K562 (cell line): Measurements from ENCODE around the gene ZNF581. TPM values are rescaled to one million over a fixed set of nuclear protein-coding genes. Genes with fewer than 3 reads are reported as not detected.

ENCODE experiments used
- ATAC-seq: fragments of 200-7000 bp; cut with Tn5 transposase; 3 replicates; pipeline ENCODE4 v1.9.1; 2020; ENCODE audit warnings: moderate library complexity
- BruUV-seq: library from RNA; stranded (reverse); fragments of 400-500 nt; replicated peaks from 2 replicates; lab custom pipeline; 2021; lab: Mats Ljungman, UMichigan
- CTCF ChIA-PET: fragments of 300-600 bp; formaldehyde crosslinking; extraction: SDS; loops from one replicate; lab custom pipeline; 2021; ENCODE audit warnings: low intra/inter-chr PET ratio; lab: Yijun Ruan, JAX
- POLR2A ChIA-PET: fragments of 300-600, 350-650 bp; sonication (Branson Sonifier 250); formaldehyde crosslinking; extraction: SDS; loops from one replicate; lab custom pipeline; 2021; ENCODE audit warnings: antibody characterized with exemption, inconsistent platforms; lab: Yijun Ruan, JAX
- DNase-seq, 4 experiments: peaks; one replicate each; pipeline versions ENCODE4 v3.0.0 to v3.0.0-alpha.2; 2011 to 2018; ENCODE audit warnings: low spot score in 3 of 4, mixed read lengths in 3 of 4; ENCODE audit errors: extremely low read depth in 1 of 4
- FAIRE-seq: peaks from 2 replicates; lab custom pipeline; 2011; peaks lifted over from hg19 to GRCh38; lab: Jason Lieb, UNC
- H2AFZ ChIP-seq: 2 replicates; pipeline ENCODE4 v1.6.0; 2011; ENCODE audit warnings: low read depth, low read length, control low read depth, inconsistent platforms
- H3K27ac ChIP-seq: fragments of 200-600 bp; 3 replicates; pipeline ENCODE4 v1.8.0; 2011; ENCODE audit warnings: low read depth, mild to moderate bottlenecking, control low read depth, inconsistent platforms, low read length, moderate library complexity, mixed read lengths; ENCODE audit errors: extremely low read depth
- H3K27me3 ChIP-seq, 2 experiments: fragments of 300-600 bp in 1 of 2; 2 replicates in 1 of 2; 3 replicates in 1 of 2; pipeline versions ENCODE4 v1.6.0 to v1.8.0; 2011; ENCODE audit warnings: inconsistent platforms in 2 of 2, low read length in 2 of 2, mild to moderate bottlenecking in 1 of 2, mixed read lengths in 1 of 2, moderate library complexity in 1 of 2; ENCODE audit not compliant: control insufficient read depth in 2 of 2, insufficient read depth in 2 of 2
- H3K36me3 ChIP-seq: fragments of 300-600 bp; 3 replicates; pipeline ENCODE4 v1.8.0; 2011; ENCODE audit warnings: mild to moderate bottlenecking, low read length, inconsistent platforms; ENCODE audit not compliant: control insufficient read depth, insufficient read depth
- H3K4me1 ChIP-seq, 2 experiments: fragments of 200-600 bp in 1 of 2; replicated peaks in 1 of 2; 2 replicates in 1 of 2; 3 replicates in 1 of 2; pipeline versions ENCODE4 v1.5.1 to v1.8.0; 2011; ENCODE audit warnings: inconsistent platforms in 2 of 2, low read length in 2 of 2, mild to moderate bottlenecking in 1 of 2, mixed read lengths in 1 of 2, moderate library complexity in 1 of 2; ENCODE audit not compliant: control insufficient read depth in 2 of 2, insufficient read depth in 2 of 2
- H3K4me2 ChIP-seq: 2 replicates; pipeline ENCODE4 v1.6.1; 2011; ENCODE audit warnings: low read length, control low read depth, inconsistent platforms, mixed read lengths; ENCODE audit not compliant: insufficient read depth
- H3K4me3 ChIP-seq: fragments of 200-600 bp; sonication (generic), shearing (Covaris generic); 2 replicates; pipeline ENCODE4 v1.5.1; 2016; ENCODE audit warnings: control low read depth, inconsistent platforms
- H3K79me2 ChIP-seq: fragments of 200-600 bp; 3 replicates; pipeline ENCODE4 v1.8.0; 2011; ENCODE audit warnings: low read length, inconsistent platforms; ENCODE audit not compliant: control insufficient read depth, insufficient read depth
- H3K9ac ChIP-seq, 2 experiments: 2 replicates each; pipeline versions ENCODE4 v1.6.0 to v1.6.1; 2011; ENCODE audit warnings: low read depth in 2 of 2, low read length in 2 of 2, control low read depth in 1 of 2, inconsistent platforms in 1 of 2, mild to moderate bottlenecking in 1 of 2, mixed read lengths in 1 of 2; ENCODE audit not compliant: insufficient read depth in 1 of 2
- H3K9me1 ChIP-seq: one replicate; pipeline ENCODE4 v1.6.0; 2011; ENCODE audit warnings: inconsistent platforms, mild to moderate bottlenecking, low read length, moderate library complexity; ENCODE audit not compliant: control insufficient read depth, insufficient read depth
- H3K9me3 ChIP-seq: replicated peaks from 2 replicates; pipeline ENCODE4 v1.5.1; 2011; ENCODE audit warnings: low read depth, low read length, inconsistent platforms; ENCODE audit not compliant: control insufficient read depth, insufficient read depth
- H4K20me1 ChIP-seq: replicated peaks from 2 replicates; pipeline ENCODE4 v1.6.1; 2011; ENCODE audit warnings: low read length, inconsistent platforms, mixed read lengths; ENCODE audit not compliant: control insufficient read depth, insufficient read depth
- RBFOX2 ChIP-seq: fragments of 200-400 bp; formaldehyde crosslinking; IDR thresholded peaks from 2 replicates; pipeline ENCODE4 v1.6.1; 2017; ENCODE audit warnings: low read depth, mild to moderate bottlenecking, low read length, moderate library complexity
- TAF7 ChIP-seq: fragments of 450-650 bp; IDR thresholded peaks from 2 replicates; pipeline ENCODE4 v1.6.1; 2016; ENCODE audit warnings: missing genetic modification characterization, missing compliant biosample characterization
- WGBS: fragments of 100-300 bp; shearing (Covaris generic); methylation state at CpG from one replicate; pipeline ENCODE4 v1.1.6; 2016; ENCODE audit warnings: low coverage, mixed read lengths; ENCODE audit not compliant: insufficient coverage; ENCODE audit errors: missing lambda C conversion rate; 5-methylcytosine and 5-hydroxymethylcytosine counted together
- in situ Hi-C: fragments of 300-500 bp; cut with MboI; formaldehyde crosslinking; loops from 4 replicates; pipeline ENCODE4 v1.15.0; 2018; ENCODE audit warnings: inconsistent platforms, mixed read lengths
- intact Hi-C: fragments of 100-400 bp; cut with micrococcal nuclease; formaldehyde crosslinking; loops from 2 replicates; pipeline ENCODE4 v1.14.2; 2022
- polyA plus RNA-seq, 8 experiments: library from polyadenylated mRNA; depleted of rRNA in 4 of 8; stranded (reverse) in 5 of 8; unstranded in 3 of 8; fragments of >200 nt; fragmentation: Nextera tagmentation in 2 of 8; fragmentation: Illumina TruSeq in 1 of 8; extraction: Ambion mirVana in 2 of 8; extraction: Trizol in 1 of 8; gene quantifications; 2 replicates each; pipeline versions ENCODE4 v1.2.1 to v1.2.3, GENCODE V29; 2011 to 2014; ENCODE audit warnings: inconsistent platforms in 1 of 8, missing spikeins in 1 of 8
- total RNA-seq, 7 experiments: library from RNA; depleted of rRNA in 6 of 7; stranded (reverse); fragments of >200 nt in 6 of 7; fragmentation: Illumina TruSeq in 2 of 7; extraction: Trizol in 2 of 7; gene quantifications; 2 replicates each; pipeline versions ENCODE4 v1.2.1 to v1.2.3, GENCODE V29; 2011 to 2021; ENCODE audit warnings: low replicate concordance in 1 of 7

Gene ZNF581
- total and polyA plus RNA-seq, 9 of the 15 experiments (the other 6 are each of a cell fraction or from before 2014, with no cell fraction given) = 2.4 to 39.4 (median 15.4) TPM

DNA sequence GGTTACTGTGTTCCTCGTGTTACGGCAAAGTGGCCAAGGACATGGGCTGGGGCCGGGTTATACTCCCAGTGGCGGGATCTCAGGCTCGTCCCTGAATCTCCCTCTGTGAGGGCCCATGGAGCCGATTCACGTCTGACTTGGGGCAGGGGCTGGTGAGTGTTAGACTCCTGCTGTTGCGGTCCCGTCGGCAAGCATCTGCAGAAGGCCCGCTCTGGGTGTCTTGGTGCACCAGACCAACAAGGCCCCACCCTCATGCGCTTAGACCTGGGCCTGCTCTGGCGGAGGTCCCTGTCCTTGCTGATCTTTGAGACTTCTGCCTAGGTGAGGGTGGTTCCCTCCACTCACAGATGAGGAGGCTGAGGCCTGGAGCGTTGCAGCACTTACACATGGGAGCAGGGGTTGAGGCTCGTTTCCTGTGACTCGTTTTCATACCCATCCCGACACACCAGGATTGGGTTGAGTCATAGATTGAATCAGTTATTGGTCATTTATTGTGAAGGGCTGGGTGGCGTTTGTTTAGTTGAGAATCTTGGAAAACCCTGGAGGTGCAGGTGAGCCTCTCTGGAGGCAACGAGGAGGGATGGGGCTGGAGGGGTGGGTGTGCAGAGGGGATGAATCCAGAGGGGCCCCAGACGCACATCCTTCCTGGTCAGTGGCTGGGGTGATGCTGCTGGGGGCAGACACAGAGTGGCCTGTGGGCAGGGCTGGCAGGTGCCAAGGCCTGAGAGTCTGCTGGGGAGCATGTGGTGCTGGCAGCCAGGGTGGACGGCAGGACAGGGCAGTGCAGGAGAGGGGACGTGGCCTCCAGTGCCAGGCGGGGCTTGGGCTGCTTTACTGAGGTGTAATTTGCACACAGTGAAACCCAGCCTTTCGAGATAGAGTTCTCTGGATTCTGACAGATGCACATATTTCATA is 36.2 kb downstream of the ZNF581 start:
- H2AFZ ChIP-seq = no peak overlapping the region
- no peak overlapping the region for H3K4me2 ChIP-seq
- ATAC-seq (no peak), FAIRE-seq (no peak), DNase-seq (no peak)
- peaks cover 80% of the 10 kb centered on the region; the same call in 2 of the 3 replicates for H3K36me3 ChIP-seq
- no peak overlapping the region for H3K4me3 ChIP-seq
- peaks cover 22 to 53% of the 10 kb centered on the region in 2 experiments for H3K4me1 ChIP-seq
- TF ChIP-seq RBFOX2 (peak; percentile 44; the same call in 1 of the 2 replicates), TAF7 (no peak)
- no peak overlapping the region for H3K27ac ChIP-seq
- H3K9me3 ChIP-seq = no peaks in the 10 kb centered on the region
- BruUV-seq = no TSS peak
- 90% methylated on average over 24 of the region's 24 CpGs for WGBS
- intact Hi-C loops (no loop called here), in situ Hi-C loops (no loop called here)
- H3K9me1 ChIP-seq = peaks cover 6% of the 10 kb centered on the region
- H3K9ac ChIP-seq = peak overlapping the region in 1 of 2 experiments; percentile 56; a peak in 2 of 4 replicates
- ChIA-PET CTCF (no interaction called here), POLR2A (interaction anchor here (2.4 kb wide), 1 partner anchor 11 kb away, joined by 5 read pairs; no protein-coding TSS in a partner anchor)
- H4K20me1 ChIP-seq = peaks cover 31% of the 10 kb centered on the region
- H3K79me2 ChIP-seq = peaks cover 80% of the 10 kb centered on the region
- no peaks in the 10 kb centered on the region for H3K27me3 ChIP-seq
